PC-3 (cell line): ENCODE data around the gene TAF4. TPM values are rescaled to one million over a fixed set of nuclear protein-coding genes. Genes with fewer than 3 reads are reported as not detected.

Experiments
- ATAC-seq: fragments of 200-7000 bp; cut with Tn5 transposase; 2 replicates; pipeline ENCODE4 v1.9.1; 2020; ENCODE audit warnings: mild to moderate bottlenecking, moderate library complexity
- BruUV-seq: library from RNA; stranded (reverse); fragments of 400-500 nt; replicated peaks from 2 replicates; lab custom pipeline; 2021; lab: Mats Ljungman, UMichigan
- CTCF ChIA-PET: fragments of 300-600 bp; sonication (Branson Sonifier 250); formaldehyde crosslinking; loops from one replicate; lab custom pipeline; 2022; ENCODE audit warnings: antibody characterized with exemption; lab: Charles Lee
- POLR2A ChIA-PET: fragments of 300-600 bp; sonication (Branson Sonifier 250); formaldehyde crosslinking; loops from one replicate; lab custom pipeline; 2022; ENCODE audit warnings: antibody characterized with exemption; ENCODE audit not compliant: unreplicated experiment; lab: Charles Lee
- DNase-seq: peaks from one replicate; pipeline ENCODE4 v3.0.0-alpha.2; 2015
- H2AFZ ChIP-seq: fragments of 300-600 bp; sonication (generic); 2 replicates; pipeline ENCODE4 v1.6.0; 2016; ENCODE audit warnings: antibody characterized with exemption, low read length
- H3F3A ChIP-seq: fragments of 300-600 bp; sonication (generic); one replicate; pipeline ENCODE4 v1.6.0; 2017; ENCODE audit warnings: antibody characterized with exemption, low read length, control low read depth, mild to moderate bottlenecking; ENCODE audit not compliant: unreplicated experiment
- H3K27ac ChIP-seq: fragments of 300-600 bp; sonication (generic); 2 replicates; pipeline ENCODE4 v1.5.1; 2016; ENCODE audit warnings: mild to moderate bottlenecking, low read length
- H3K27me3 ChIP-seq: fragments of 300-600 bp; sonication (generic); 2 replicates; pipeline ENCODE4 v1.6.1; 2016; ENCODE audit warnings: low read length, mixed read lengths
- H3K36me3 ChIP-seq: fragments of 300-600 bp; sonication (generic); 2 replicates; pipeline ENCODE4 v1.6.1; 2016; ENCODE audit warnings: low read depth, mixed run types, low read length, mixed read lengths
- H3K4me1 ChIP-seq: fragments of 300-600 bp; sonication (generic); 2 replicates; pipeline ENCODE4 v1.5.1; 2016; ENCODE audit warnings: low read length; ENCODE audit not compliant: insufficient read depth
- H3K4me2 ChIP-seq: fragments of 300-600 bp; sonication (generic); 2 replicates; pipeline ENCODE4 v1.6.0; 2016; ENCODE audit warnings: low read length
- H3K4me3 ChIP-seq: fragments of 300-600 bp; sonication (generic); 2 replicates; pipeline ENCODE4 v1.5.1; 2016; ENCODE audit warnings: mild to moderate bottlenecking, low read length, mixed read lengths
- H3K79me2 ChIP-seq: fragments of 300-600 bp; sonication (generic); 2 replicates; pipeline ENCODE4 v1.6.1; 2017; ENCODE audit warnings: low read length, mixed read lengths
- H3K9ac ChIP-seq: fragments of 300-600 bp; sonication (generic); 2 replicates; pipeline ENCODE4 v1.6.0; 2016; ENCODE audit warnings: mild to moderate bottlenecking, low read length
- H3K9me2 ChIP-seq: fragments of 300-600 bp; sonication (generic); replicated peaks from 2 replicates; pipeline ENCODE4 v1.6.1; 2016; ENCODE audit warnings: mixed run types, low read length, mixed read lengths
- H3K9me3 ChIP-seq: fragments of 300-600 bp; sonication (generic); 2 replicates; pipeline ENCODE4 v1.6.1; 2016; ENCODE audit warnings: low read length, mixed read lengths
- H4K20me1 ChIP-seq: fragments of 300-600 bp; sonication (generic); 2 replicates; pipeline ENCODE4 v1.6.1; 2016; ENCODE audit warnings: low read length, mixed read lengths
- EZH2 ChIP-seq: fragments of 300-600 bp; sonication (generic); IDR thresholded peaks from one replicate; pipeline ENCODE4 v1.6.1; 2017; ENCODE audit warnings: antibody characterized with exemption, mild to moderate bottlenecking, low read length; ENCODE audit not compliant: unreplicated experiment
- EZH2phosphoT487 ChIP-seq: fragments of 300-600 bp; sonication (generic); IDR thresholded peaks from 2 replicates; pipeline ENCODE4 v1.6.1; 2018; ENCODE audit warnings: mild to moderate bottlenecking, antibody characterized with exemption, low read length, borderline replicate concordance
- intact Hi-C: fragments of 100-400 bp; cut with micrococcal nuclease; formaldehyde crosslinking; loops from 2 replicates; pipeline ENCODE4 v1.9.0; 2023
- total RNA-seq: library from RNA; depleted of rRNA; stranded (reverse); fragments of >200 nt; gene quantifications from 2 replicates; pipeline ENCODE4 v1.2.3, GENCODE V29; 2014
- TF ChIP-seq, protein P1 (sequence below): fragments of 300-600 bp; sonication (generic); conservative IDR thresholded peaks from 2 replicates; pipeline ENCODE4 v1.5.1; 2017; ENCODE audit warnings: antibody characterized with exemption, low read depth, mild to moderate bottlenecking, low read length

Gene TAF4
- total RNA-seq, 1 experiment from 2014 or later: 9.6 TPM

- H3K4me3 ChIP-seq: no peak overlapping the region
- H3K27me3 ChIP-seq: no peaks in the 10 kb centered on the region
- H3K27ac ChIP-seq: no peak overlapping the region
- ChIA-PET POLR2A (no interaction called here), CTCF (no interaction called here)
- no peak for ATAC-seq
- BruUV-seq: no TSS peak
- no peak for DNase-seq
- H3K9me2 ChIP-seq: no peaks in the 10 kb centered on the region
- no peak overlapping the region for H3K9ac ChIP-seq
- no peak overlapping the region for H3K4me2 ChIP-seq
- no peaks in the 10 kb centered on the region for H3K79me2 ChIP-seq
- H3F3A ChIP-seq: no peaks in the 10 kb centered on the region
- H4K20me1 ChIP-seq: no peaks in the 10 kb centered on the region
- peaks cover 8% of the 10 kb centered on the region; the same call in 1 of the 2 replicates for H3K36me3 ChIP-seq
- intact Hi-C loops: no loop called here
- no peak overlapping the region for H2AFZ ChIP-seq
- no peaks in the 10 kb centered on the region for H3K4me1 ChIP-seq
- H3K9me3 ChIP-seq: no peaks in the 10 kb centered on the region
- TF ChIP-seq EZH2phosphoT487 (no peak), EZH2 (no peak)
- TF ChIP-seq, protein P1, sequence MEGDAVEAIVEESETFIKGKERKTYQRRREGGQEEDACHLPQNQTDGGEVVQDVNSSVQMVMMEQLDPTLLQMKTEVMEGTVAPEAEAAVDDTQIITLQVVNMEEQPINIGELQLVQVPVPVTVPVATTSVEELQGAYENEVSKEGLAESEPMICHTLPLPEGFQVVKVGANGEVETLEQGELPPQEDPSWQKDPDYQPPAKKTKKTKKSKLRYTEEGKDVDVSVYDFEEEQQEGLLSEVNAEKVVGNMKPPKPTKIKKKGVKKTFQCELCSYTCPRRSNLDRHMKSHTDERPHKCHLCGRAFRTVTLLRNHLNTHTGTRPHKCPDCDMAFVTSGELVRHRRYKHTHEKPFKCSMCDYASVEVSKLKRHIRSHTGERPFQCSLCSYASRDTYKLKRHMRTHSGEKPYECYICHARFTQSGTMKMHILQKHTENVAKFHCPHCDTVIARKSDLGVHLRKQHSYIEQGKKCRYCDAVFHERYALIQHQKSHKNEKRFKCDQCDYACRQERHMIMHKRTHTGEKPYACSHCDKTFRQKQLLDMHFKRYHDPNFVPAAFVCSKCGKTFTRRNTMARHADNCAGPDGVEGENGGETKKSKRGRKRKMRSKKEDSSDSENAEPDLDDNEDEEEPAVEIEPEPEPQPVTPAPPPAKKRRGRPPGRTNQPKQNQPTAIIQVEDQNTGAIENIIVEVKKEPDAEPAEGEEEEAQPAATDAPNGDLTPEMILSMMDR: no peak
Measured at GRCh38 chr20:61969806-61970205, 95.9 kb downstream of the TAF4 start.

DNA sequence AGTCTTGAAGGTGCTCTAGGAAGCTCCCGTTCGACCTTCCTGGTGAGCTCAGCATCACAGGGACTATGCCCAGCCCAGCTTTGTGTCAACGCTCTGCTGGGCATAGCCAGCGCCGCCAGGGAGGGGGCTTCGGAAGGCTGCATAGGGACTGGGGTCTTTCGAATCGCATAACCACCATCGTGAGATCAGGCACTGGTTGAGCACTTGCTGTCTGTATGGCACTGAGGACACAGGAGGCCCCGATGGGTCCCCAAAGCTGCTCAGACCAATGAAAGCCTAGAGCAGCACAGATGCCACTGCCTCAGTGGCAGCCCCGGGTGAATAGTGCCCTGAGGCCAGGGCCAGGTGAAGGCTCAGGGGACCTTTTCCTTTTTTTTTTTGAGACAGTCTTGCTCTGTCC lies 96.7 kb downstream of the TAF4 start:
- H3K9me2 ChIP-seq: no peaks in the 10 kb centered on the region
- H3K27me3 ChIP-seq: no peaks in the 10 kb centered on the region
- H3F3A ChIP-seq: no peaks in the 10 kb centered on the region
- ChIA-PET POLR2A (no interaction called here), CTCF (no interaction called here)
- intact Hi-C loops: no loop called here
- no peaks in the 10 kb centered on the region for H4K20me1 ChIP-seq
- H3K4me2 ChIP-seq: no peak overlapping the region
- TF ChIP-seq, protein P1: no peak
- TF ChIP-seq EZH2phosphoT487: no peak
- no peak for TF ChIP-seq EZH2
- DNase-seq: no peak
- BruUV-seq: no TSS peak
- H3K4me3 ChIP-seq: no peak overlapping the region
- no peaks in the 10 kb centered on the region for H3K9me3 ChIP-seq
- no peaks in the 10 kb centered on the region for H3K79me2 ChIP-seq
- H3K36me3 ChIP-seq: peaks cover 2% of the 10 kb centered on the region; the same call in 1 of the 2 replicates
- H3K4me1 ChIP-seq: no peaks in the 10 kb centered on the region
- H2AFZ ChIP-seq: no peak overlapping the region
- no peak; the same call in 1 of the 2 replicates for ATAC-seq
- no peak overlapping the region for H3K27ac ChIP-seq
- no peak overlapping the region for H3K9ac ChIP-seq

DNA sequence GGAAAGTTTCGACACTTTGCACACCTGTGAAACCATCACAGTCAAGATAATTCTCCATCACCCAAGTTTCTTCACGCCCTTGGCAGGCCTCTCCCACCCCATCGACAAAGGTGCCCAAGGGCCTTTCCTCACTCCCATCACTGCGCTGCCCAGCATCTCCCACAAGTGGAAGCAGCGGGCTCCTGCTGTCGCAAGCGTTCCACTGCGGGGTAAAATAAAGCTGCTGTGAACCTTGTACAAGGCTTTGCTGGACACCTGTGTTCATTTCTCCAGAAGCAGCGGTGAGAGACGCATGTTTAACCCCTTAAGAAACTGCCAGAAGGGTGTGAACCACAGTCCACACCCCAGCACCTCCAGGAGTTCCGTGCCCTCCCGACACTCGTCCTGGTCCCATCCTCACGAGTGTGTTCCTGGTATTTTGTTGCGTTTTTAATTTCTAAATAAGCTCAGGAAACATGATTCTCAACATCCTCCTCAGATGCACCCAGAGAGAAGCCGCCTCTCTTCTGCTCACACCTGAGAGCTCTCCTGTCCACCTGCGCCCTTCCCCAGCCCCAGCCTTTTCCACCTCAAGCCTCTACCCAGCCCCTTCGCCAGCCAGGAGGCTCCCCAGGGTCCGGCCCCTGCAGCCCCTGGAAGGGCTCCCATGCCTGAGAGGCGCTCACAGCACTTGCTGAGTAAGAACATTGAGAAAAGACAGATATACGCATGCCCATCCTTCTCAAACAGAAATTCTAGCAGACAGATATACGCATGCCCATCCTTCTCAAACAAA lies 97.5 kb downstream of the TAF4 start:
- ATAC-seq (no peak; the same call in 1 of the 2 replicates), DNase-seq (no peak)
- intact Hi-C loops: no loop called here
- Histone ChIP-seq H3K4me2 (no peak overlapping the region), H3K9me3 (no peaks in the 10 kb centered on the region), H3K36me3 (no peaks in the 10 kb centered on the region), H3K4me3 (no peak overlapping the region), H3K27ac (no peak overlapping the region), H4K20me1 (no peaks in the 10 kb centered on the region), H3K9me2 (no peaks in the 10 kb centered on the region), H3K27me3 (no peaks in the 10 kb centered on the region), H3K79me2 (no peaks in the 10 kb centered on the region), H3K9ac (no peak overlapping the region), H3F3A (no peaks in the 10 kb centered on the region), H2AFZ (no peak overlapping the region), H3K4me1 (no peaks in the 10 kb centered on the region)
- ChIA-PET POLR2A (no interaction called here), CTCF (no interaction called here)
- BruUV-seq: no TSS peak
- TF ChIP-seq EZH2 (no peak), EZH2phosphoT487 (no peak)
- TF ChIP-seq, protein P1: no peak
